SW 1271 (cell line): ENCODE measurements around the gene FAM72B.
"Not testable (repeated sequence)": the region's sequence is repeated elsewhere in the genome, so short reads cannot be mapped to it uniquely, and the experiment has no call there.

ENCODE experiments used
- DNase-seq, 2 experiments: peaks; one replicate each; lab custom pipeline; 2025; lab: John Stamatoyannopoulos, UW

The FAM72B gene

DNA sequence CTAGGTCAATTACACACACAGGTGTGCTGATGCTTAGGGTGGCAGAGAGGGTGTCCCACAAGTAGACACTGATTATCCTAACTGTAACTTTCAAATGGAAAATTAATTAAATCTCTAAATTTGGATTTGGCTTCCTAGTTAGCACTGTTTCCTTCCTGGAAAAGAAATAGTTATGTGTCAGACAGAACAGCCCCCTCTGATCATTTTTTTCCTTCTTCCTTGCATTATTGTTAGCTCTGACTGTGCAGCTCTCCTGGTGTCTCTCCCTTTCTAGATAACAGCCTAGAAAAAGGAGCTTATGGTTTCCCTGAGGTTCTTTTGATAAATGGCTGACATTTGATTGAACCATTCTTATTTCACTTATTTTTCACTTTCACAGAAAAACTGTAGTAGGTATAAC lies 31.4 kb downstream of the FAM72B start:
- not testable (repeated sequence) for DNase-seq

DNA sequence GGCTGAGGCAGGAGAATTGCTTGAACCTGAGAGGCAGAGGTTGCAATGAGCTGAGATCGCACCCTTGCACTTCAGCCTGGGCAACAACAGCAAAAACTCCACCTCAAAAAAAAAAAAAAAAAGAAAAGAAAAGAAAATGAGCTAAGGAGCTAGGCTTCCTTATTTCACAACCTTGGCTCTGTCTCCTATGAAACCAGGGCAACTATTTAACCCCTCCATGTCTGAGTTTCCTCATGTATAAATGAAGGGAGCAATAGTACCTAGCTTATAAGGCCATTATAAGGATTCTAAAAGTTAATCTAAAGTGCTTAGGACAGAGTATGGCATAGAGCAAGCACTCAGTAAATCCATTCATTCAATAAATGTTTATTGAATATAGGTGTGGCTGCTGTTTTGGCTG lies 32.8 kb downstream of the FAM72B start:
- not testable (repeated sequence) for DNase-seq

DNA sequence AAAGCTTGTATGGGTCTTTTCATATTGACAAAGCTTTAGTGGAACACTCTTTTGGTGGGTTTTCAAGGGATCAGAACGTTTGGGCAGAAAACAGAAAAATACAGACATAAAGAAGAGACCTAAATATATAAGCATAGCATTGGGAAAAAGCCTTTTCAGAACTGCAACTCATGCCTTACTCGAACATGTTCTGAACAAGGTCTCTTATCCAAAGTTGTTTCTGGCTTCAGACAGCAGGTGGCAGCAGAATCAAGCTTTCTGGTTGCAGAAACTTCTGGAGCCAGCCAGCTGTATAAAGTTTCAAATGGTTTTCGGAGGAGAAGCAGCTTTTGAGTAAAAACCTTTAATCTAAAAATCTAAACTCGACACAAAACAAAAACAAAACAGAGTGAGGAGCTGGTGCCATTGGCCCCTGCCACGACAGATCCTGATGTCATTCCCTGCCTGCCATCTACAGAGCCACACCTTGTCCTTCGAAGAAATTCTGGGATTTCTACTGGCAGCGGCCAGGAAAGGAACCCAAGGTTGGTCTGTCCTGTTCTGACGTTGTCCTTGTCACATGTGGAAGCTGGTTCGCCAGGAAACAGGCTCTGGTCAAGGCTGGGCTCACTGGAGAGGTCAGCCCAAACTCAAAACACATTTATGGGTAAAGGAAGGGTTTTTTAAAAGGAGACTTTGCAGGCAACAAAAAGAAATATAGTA lies 35.5 kb downstream of the FAM72B start:
- DNase-seq = not testable (repeated sequence)

DNA sequence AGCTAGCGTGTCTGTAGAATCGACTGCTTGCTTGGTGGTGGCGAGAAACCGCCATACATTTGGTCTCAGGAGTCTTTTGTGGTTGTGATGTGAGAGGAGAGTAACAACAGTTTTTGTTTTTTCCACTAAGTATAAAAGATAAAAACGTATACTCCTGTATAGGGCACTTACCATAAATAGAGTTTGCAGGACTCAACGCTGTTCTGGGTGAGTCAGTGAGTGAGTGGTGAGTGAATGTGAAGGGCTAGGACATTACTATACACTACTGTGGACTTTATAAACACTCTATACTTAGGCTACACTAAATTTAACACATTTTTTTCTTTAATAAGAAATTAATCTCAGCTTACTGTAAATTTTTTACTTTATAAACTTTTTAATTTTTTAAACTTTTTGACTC lies 43.7 kb downstream of the FAM72B start:
- DNase-seq = not testable (repeated sequence)

DNA sequence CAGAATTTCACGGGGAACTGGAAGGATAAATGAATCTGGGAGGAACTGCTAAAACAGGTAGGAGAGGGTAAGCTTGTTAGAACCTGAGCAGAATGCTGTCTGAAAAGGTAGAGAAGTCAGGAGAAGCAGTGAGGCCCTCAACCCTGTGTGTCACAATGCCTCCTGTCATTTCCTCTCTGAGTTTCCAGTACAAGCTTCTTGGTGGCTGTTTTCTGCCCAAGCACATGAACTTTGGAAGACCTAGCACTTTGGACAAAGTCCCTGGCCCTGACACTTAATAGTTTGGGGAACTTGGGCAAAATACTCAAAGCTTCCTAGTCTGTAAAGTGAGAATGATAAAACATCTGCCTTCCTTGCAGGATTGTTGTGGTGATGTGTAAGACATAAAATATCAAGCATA lies 52.6 kb downstream of the FAM72B start:
- not testable (repeated sequence) for DNase-seq

DNA sequence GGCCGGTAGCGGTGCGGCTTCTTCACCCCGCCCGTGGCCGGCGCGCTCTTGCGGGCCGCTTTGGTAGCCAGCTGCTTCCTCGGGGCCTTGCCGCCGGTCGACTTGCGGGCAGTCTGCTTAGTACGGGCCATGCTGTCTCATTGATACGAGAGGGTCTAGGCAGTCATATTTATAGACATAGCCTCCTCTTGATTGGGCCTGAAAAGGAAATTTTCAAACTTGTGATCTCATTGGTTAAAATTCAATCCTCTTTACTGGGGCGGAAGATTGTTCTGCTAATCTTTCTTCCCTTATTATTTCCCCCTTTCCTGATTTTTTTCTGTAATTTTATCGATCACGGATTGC lies 65.7 kb downstream of the FAM72B start:
- DNase-seq = not testable (repeated sequence)
